Liver (tissue), 9 donors: ENCODE results near the gene LRP10. TPM values are rescaled to one million over a fixed set of nuclear protein-coding genes. Genes with fewer than 3 reads are reported as not detected.

ENCODE experiments used
- DNase-seq: peaks from one replicate; pipeline ENCODE4 v3.0.0-alpha.2; 2017; ENCODE audit warnings: low spot score
- H3K27ac ChIP-seq, 2 donors: one replicate each; pipeline ENCODE4 v1.7.0; 2013; ENCODE audit warnings: inconsistent platforms in 2 of 2, low read length in 2 of 2, control low read depth in 1 of 2, low read depth in 1 of 2, mild to moderate bottlenecking in 1 of 2
- H3K27me3 ChIP-seq, 4 donors: one replicate each; pipeline versions ENCODE4 v1.6.1 to v1.7.0; 2013; ENCODE audit warnings: low read length in 3 of 4, inconsistent platforms in 1 of 4, mild to moderate bottlenecking in 1 of 4, moderate library complexity in 1 of 4; ENCODE audit not compliant: control insufficient read depth in 4 of 4, insufficient read depth in 4 of 4
- H3K36me3 ChIP-seq, 4 donors: one replicate each; pipeline versions ENCODE4 v1.6.1 to v1.7.0; 2013; ENCODE audit warnings: low read length in 3 of 4, mild to moderate bottlenecking in 3 of 4, low read depth in 1 of 4, moderate library complexity in 1 of 4; ENCODE audit not compliant: control insufficient read depth in 4 of 4, insufficient read depth in 3 of 4
- H3K4me1 ChIP-seq, 4 donors: one replicate each; pipeline versions ENCODE4 v1.6.1 to v1.7.0; 2013; ENCODE audit warnings: low read length in 3 of 4, mild to moderate bottlenecking in 3 of 4, moderate library complexity in 1 of 4; ENCODE audit not compliant: control insufficient read depth in 4 of 4, insufficient read depth in 4 of 4
- H3K4me3 ChIP-seq, 3 donors: one replicate each; pipeline versions ENCODE4 v1.6.1 to v1.7.0; 2013; ENCODE audit warnings: low read length in 3 of 3, control low read depth in 1 of 3, low read depth in 1 of 3, mild to moderate bottlenecking in 1 of 3
- H3K9ac ChIP-seq, 2 donors: one replicate each; pipeline ENCODE4 v1.7.0; 2013; ENCODE audit warnings: low read length in 2 of 2, mild to moderate bottlenecking in 2 of 2, moderate library complexity in 2 of 2, control low read depth in 1 of 2, low read depth in 1 of 2
- H3K9me3 ChIP-seq, 4 donors: one replicate each; pipeline versions ENCODE4 v1.6.1 to v1.7.0; 2013; ENCODE audit warnings: low read length in 3 of 4; ENCODE audit not compliant: control insufficient read depth in 4 of 4
- CTCF ChIP-seq: fragments of 150-350 bp; IDR thresholded peaks from 2 replicates; pipeline ENCODE4 v1.5.1; 2017; ENCODE audit warnings: improper control_type of control experiment, low read depth, low read length; ENCODE audit not compliant: missing input control
- FOXA1 ChIP-seq: IDR thresholded peaks from 2 replicates; pipeline ENCODE4 v1.6.1; 2016; ENCODE audit warnings: antibody characterized with exemption
- FOXA2 ChIP-seq: IDR thresholded peaks from 2 replicates; pipeline ENCODE4 v1.6.1; 2016; ENCODE audit warnings: antibody characterized with exemption
- GABPA ChIP-seq, 2 donors: IDR thresholded peaks in 1 of 2; conservative IDR thresholded peaks in 1 of 2; 2 replicates each; pipeline ENCODE4 v1.6.1; 2016; ENCODE audit warnings: antibody characterized with exemption in 2 of 2, mild to moderate bottlenecking in 1 of 2, moderate library complexity in 1 of 2
- HNF4A ChIP-seq, 2 donors: conservative IDR thresholded peaks; 2 replicates each; pipeline ENCODE4 v1.6.1; 2016; ENCODE audit warnings: antibody characterized with exemption in 2 of 2, mild to moderate bottlenecking in 2 of 2
- HNF4G ChIP-seq: IDR thresholded peaks from 2 replicates; pipeline ENCODE4 v1.6.1; 2016; ENCODE audit warnings: antibody characterized with exemption
- JUND ChIP-seq, 2 donors: IDR thresholded peaks; 2 replicates each; pipeline ENCODE4 v1.6.1; 2016; ENCODE audit warnings: antibody characterized with exemption in 2 of 2
- MAX ChIP-seq: IDR thresholded peaks from 2 replicates; pipeline ENCODE4 v1.6.1; 2016; ENCODE audit warnings: antibody characterized with exemption
- NR2F2 ChIP-seq: IDR thresholded peaks from 2 replicates; pipeline ENCODE4 v1.6.1; 2016; ENCODE audit warnings: antibody characterized with exemption
- RXRA ChIP-seq, 2 donors: IDR thresholded peaks; 2 replicates each; pipeline ENCODE4 v1.6.1; 2017 to 2018; ENCODE audit warnings: antibody characterized with exemption in 2 of 2, mild to moderate bottlenecking in 1 of 2
- SP1 ChIP-seq: IDR thresholded peaks from 2 replicates; pipeline ENCODE4 v1.6.1; 2018; ENCODE audit warnings: antibody characterized with exemption, mild to moderate bottlenecking
- TAF1 ChIP-seq: conservative IDR thresholded peaks from 2 replicates; pipeline ENCODE4 v1.6.1; 2016; ENCODE audit warnings: antibody characterized with exemption, mild to moderate bottlenecking
- YY1 ChIP-seq: IDR thresholded peaks from 2 replicates; pipeline ENCODE4 v1.6.1; 2016; ENCODE audit warnings: antibody characterized with exemption, mild to moderate bottlenecking
- WGBS: extraction: QIAGEN DNeasy Blood & Tissue Kit; methylation state at CpG from one replicate; pipeline ENCODE4 v1.1.7; 2013; 5-methylcytosine and 5-hydroxymethylcytosine counted together
- polyA plus RNA-seq, 2 donors: library from polyadenylated mRNA; stranded (reverse) in 1 of 2; unstranded in 1 of 2; fragments of 200-250 nt in 1 of 2; fragments of >200 nt in 1 of 2; fragmentation: Nextera tagmentation in 1 of 2; extraction: Ambion mirVana in 1 of 2; gene quantifications; one replicate each; pipeline versions ENCODE4 v1.2.1 to v1.2.3, GENCODE V29; 2013 to 2015
- total RNA-seq, 2 donors: library from RNA; depleted of rRNA; stranded (reverse); fragments of >200 nt; gene quantifications; one replicate each; pipeline ENCODE4 v1.2.3, GENCODE V29; 2014
- TF ChIP-seq, protein P1 (sequence below): IDR thresholded peaks from 2 replicates; pipeline ENCODE4 v1.6.1; 2016; ENCODE audit warnings: antibody characterized with exemption
- TF ChIP-seq, protein P2 (sequence below): IDR thresholded peaks from 2 replicates; pipeline ENCODE4 v1.6.1; 2016; ENCODE audit warnings: antibody characterized with exemption, mild to moderate bottlenecking
- donor health status: healthy.
- donor health status: healthy.
- donor health status: healthy.
- donor health status: healthy.
- donor health status: healthy.

The LRP10 gene
- total and polyA plus RNA-seq, 4 donors, result 19.5 to 61.7 (median 31.3) TPM

GRCh38 chr14:22897357-22897756 is 25.8 kb downstream of the LRP10 start:
- Histone ChIP-seq H3K36me3 (peaks cover 5 to 20% (median 15%) of the 10 kb centered on the region in 4 donors), H3K4me1 (no peaks in the 10 kb centered on the region), H3K9me3 (no peaks in the 10 kb centered on the region), H3K27me3 (no peaks in the 10 kb centered on the region), H3K9ac (no peak overlapping the region), H3K27ac (no peak overlapping the region), H3K4me3 (no peak overlapping the region)
- WGBS, result 93% methylated on average over 1 of the region's 1 CpG
- TF ChIP-seq NR2F2, result no peak
- no peak for TF ChIP-seq FOXA2
- no peak for TF ChIP-seq MAX
- no peak for TF ChIP-seq TAF1
- TF ChIP-seq, protein P1, sequence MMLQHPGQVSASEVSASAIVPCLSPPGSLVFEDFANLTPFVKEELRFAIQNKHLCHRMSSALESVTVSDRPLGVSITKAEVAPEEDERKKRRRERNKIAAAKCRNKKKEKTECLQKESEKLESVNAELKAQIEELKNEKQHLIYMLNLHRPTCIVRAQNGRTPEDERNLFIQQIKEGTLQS, result no peak
- TF ChIP-seq HNF4A (conservative IDR thresholded peaks at IDR 0.05), result no peak
- TF ChIP-seq RXRA (IDR thresholded peaks at IDR 0.05), result no peak
- TF ChIP-seq, protein P2, sequence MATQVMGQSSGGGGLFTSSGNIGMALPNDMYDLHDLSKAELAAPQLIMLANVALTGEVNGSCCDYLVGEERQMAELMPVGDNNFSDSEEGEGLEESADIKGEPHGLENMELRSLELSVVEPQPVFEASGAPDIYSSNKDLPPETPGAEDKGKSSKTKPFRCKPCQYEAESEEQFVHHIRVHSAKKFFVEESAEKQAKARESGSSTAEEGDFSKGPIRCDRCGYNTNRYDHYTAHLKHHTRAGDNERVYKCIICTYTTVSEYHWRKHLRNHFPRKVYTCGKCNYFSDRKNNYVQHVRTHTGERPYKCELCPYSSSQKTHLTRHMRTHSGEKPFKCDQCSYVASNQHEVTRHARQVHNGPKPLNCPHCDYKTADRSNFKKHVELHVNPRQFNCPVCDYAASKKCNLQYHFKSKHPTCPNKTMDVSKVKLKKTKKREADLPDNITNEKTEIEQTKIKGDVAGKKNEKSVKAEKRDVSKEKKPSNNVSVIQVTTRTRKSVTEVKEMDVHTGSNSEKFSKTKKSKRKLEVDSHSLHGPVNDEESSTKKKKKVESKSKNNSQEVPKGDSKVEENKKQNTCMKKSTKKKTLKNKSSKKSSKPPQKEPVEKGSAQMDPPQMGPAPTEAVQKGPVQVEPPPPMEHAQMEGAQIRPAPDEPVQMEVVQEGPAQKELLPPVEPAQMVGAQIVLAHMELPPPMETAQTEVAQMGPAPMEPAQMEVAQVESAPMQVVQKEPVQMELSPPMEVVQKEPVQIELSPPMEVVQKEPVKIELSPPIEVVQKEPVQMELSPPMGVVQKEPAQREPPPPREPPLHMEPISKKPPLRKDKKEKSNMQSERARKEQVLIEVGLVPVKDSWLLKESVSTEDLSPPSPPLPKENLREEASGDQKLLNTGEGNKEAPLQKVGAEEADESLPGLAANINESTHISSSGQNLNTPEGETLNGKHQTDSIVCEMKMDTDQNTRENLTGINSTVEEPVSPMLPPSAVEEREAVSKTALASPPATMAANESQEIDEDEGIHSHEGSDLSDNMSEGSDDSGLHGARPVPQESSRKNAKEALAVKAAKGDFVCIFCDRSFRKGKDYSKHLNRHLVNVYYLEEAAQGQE, result no peak
- TF ChIP-seq FOXA1, result no peak
- TF ChIP-seq HNF4G, result no peak
- TF ChIP-seq YY1, result no peak
- no peak for TF ChIP-seq CTCF
- peak; percentile 59 for DNase-seq

DNA sequence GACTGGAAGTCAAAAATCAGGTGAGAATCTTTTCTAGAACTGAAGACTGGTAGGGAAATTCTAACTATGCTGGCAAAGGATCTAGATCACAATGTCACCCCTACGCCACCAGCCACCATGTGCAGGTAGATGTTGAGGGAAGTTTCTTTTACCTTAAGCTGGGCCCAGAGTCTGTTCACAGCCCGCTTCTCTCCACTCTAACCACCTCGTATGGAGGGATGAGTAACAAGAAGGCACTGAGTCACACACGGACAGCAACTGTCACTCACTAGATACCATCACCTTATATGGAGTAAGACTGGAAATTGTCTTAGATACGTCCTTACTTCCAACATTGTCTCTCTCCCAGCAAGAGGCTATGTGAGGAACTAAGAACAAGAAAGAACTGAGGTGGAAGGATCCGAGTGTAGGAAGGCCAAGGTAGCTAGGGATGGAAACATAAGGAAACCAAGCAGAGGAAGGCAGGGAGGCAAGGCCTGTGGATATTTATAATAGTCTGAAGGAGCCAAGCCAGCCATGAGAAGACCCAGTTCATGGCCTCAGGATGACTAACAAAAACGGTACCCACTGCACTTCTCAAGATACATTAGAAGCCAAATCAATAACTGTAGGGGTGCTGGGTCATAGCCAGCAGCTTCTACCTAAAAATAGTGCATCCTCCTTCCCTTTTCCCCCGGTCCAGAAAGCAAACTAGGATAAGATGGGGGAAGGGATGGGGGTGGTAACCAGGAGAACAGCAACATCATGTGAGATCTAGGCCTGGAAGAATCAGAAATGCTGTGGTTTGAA is 27.0 kb downstream of the LRP10 start:
- Histone ChIP-seq H3K4me3 (no peak overlapping the region), H3K27ac (no peak overlapping the region), H3K4me1 (peaks cover 0 to 7% (median 6%) of the 10 kb centered on the region in 4 donors), H3K9me3 (no peaks in the 10 kb centered on the region), H3K27me3 (no peaks in the 10 kb centered on the region), H3K36me3 (peaks cover 5 to 25% (median 20%) of the 10 kb centered on the region in 4 donors), H3K9ac (no peak overlapping the region)
- WGBS, result 78% methylated on average over 8 of the region's 8 CpGs
- TF ChIP-seq SP1 (no peak), GABPA (IDR thresholded peaks at IDR 0.05 in 1 of 2, conservative IDR thresholded peaks at IDR 0.05 in 1 of 2) (no peak), JUND (IDR thresholded peaks at IDR 0.05) (no peak), YY1 (no peak), RXRA (IDR thresholded peaks at IDR 0.05) (no peak)
- TF ChIP-seq, protein P2, result no peak
- DNase-seq, result no peak
